NT2/D1 (cell line): ENCODE results near the gene MTMR11.
"Not testable (repeated sequence)": the region's sequence is repeated elsewhere in the genome, so short reads cannot be mapped to it uniquely, and the experiment has no call there.

Experiments used
- DNase-seq: peaks from one replicate; pipeline ENCODE4 v3.0.0-alpha.2; 2011; ENCODE audit warnings: low read depth, low spot score
- H3K27me3 ChIP-seq: 2 replicates; pipeline ENCODE4 v1.6.0; 2011; ENCODE audit warnings: mild to moderate bottlenecking; ENCODE audit not compliant: insufficient read length, insufficient read depth
- H3K36me3 ChIP-seq: 2 replicates; pipeline ENCODE4 v1.6.1; 2011; ENCODE audit warnings: mild to moderate bottlenecking, low read length, mixed read lengths; ENCODE audit not compliant: insufficient read depth, insufficient read length
- H3K4me1 ChIP-seq: 2 replicates; pipeline ENCODE4 v1.5.1; 2011; ENCODE audit not compliant: insufficient read depth, insufficient read length
- H3K4me3 ChIP-seq: 2 replicates; pipeline ENCODE4 v1.5.1; 2011; ENCODE audit warnings: low read depth; ENCODE audit not compliant: insufficient read length
- H3K9ac ChIP-seq: 2 replicates; pipeline ENCODE4 v1.6.0; 2011; ENCODE audit warnings: low read depth; ENCODE audit not compliant: insufficient read length
- H3K9me3 ChIP-seq: 2 replicates; pipeline ENCODE4 v1.5.1; 2011; ENCODE audit warnings: mild to moderate bottlenecking, low read length; ENCODE audit not compliant: insufficient read depth
- SUZ12 ChIP-seq: IDR thresholded peaks from 2 replicates; pipeline ENCODE4 v1.6.1; 2011; ENCODE audit not compliant: insufficient read length, insufficient read depth; ENCODE audit errors: extremely low read depth
- YY1 ChIP-seq: IDR thresholded peaks from 2 replicates; pipeline ENCODE4 v1.6.1; 2011; ENCODE audit not compliant: insufficient read length, insufficient read depth
- ZNF274 ChIP-seq: IDR thresholded peaks from 2 replicates; pipeline ENCODE4 v1.6.1; 2011; ENCODE audit warnings: mild to moderate bottlenecking, low read depth, low read length

The MTMR11 gene

DNA sequence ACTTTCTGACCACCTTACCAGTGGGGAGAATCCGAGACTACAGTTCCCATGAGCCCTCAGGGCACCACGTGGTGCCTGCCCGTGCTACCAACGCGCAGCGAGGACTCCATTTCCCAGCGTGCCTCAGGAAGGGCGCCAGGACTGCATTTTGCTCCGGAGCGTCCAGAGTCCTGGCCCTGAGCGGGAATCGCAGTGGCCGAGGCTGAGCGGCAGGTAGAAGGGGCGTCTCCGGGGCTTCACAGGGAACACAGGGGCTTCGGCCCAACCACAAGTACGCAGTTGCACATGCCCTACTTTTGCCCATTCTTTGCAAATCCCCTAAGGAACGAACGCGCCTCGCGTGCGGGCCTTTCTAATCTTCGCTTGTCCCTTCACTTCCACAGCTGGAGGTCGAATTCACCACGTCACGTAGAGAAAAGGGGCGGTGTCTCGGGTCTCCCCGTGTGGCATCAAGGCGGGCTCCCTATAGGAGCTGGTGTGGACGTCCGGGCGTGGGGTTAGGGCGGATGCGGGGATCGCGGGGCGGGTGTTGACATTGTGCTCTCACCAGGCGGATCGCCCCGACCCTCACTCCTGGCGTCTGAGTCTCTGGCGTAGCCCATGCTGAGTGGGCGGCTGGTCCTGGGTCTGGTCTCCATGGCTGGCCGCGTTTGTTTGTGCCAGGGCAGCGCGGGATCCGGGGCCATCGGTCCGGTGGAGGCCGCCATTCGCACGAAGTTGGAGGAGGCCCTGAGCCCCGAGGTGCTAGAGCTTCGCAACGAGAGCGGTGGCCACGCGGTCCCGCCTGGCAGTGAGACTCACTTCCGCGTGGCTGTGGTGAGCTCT, 37.0 kb downstream of the MTMR11 start, which contains the start of gene BOLA1:
TSS of gene BOLA1 (plus strand) at position 109 of the 825 bp plus-strand sequence. CDS start at position 601, 492 bp downstream.
- no peak within 1 kb of the TSS for H3K9ac ChIP-seq
- TF ChIP-seq YY1, result no peak
- no peak for TF ChIP-seq SUZ12
- no peak for TF ChIP-seq ZNF274
- peak; percentile 66 for DNase-seq

DNA sequence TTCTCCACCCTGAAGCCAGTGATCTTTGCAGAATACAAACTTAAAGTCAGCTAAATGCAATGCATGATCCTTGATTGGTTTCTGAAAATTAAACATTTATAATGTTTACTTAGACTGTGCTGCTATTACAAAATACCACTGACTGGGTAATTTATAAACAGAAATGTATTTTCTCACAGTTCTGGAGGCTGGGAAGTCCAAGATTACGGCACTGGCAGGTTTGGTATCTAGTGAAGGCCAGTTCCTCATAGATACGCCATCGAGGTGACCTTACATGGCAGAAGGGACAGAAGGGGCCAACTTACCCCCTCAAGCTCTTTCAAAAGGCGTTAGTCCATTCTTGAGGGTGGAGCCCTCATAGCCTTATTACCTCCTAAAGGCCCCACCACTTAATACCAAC, 40.1 kb downstream of the MTMR11 start:
- Histone ChIP-seq H3K27me3 (no peaks in the 10 kb centered on the region), H3K36me3 (no peaks in the 10 kb centered on the region), H3K9ac (no peak overlapping the region), H3K9me3 (peaks cover 12% of the 10 kb centered on the region; the same call in 1 of the 2 replicates), H3K4me3 (no peak overlapping the region), H3K4me1 (no peaks in the 10 kb centered on the region)
- TF ChIP-seq ZNF274 (no peak), SUZ12 (no peak), YY1 (no peak)
- no peak for DNase-seq

More for the DNA sequence above, 37.0 kb downstream of the MTMR11 start, which contains the start of gene BOLA1:
- Histone ChIP-seq H3K4me1 (no peaks in the 10 kb centered on the region), H3K9me3 (peaks cover 12% of the 10 kb centered on the region; the same call in 1 of the 2 replicates), H3K27me3 (no peaks in the 10 kb centered on the region), H3K36me3 (peaks cover 2% of the 10 kb centered on the region), H3K4me3 (peak within 1 kb of the TSS; percentile 3)

DNA sequence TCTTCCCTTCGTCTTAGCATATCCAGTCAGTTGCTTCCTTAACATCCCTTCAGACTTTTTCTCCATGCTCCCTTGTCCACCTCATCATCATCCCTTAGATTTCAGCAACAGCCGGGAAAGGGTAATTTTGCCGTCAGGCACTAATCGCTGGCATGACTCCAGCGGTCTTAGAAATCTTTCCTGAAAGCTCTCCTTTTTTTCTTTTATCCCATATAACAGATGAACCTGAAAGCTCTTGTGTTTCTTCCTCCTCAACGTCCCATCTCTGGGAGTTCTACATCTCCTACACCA, 47.7 kb downstream of the MTMR11 start:
- Histone ChIP-seq H3K36me3 (no peaks in the 10 kb centered on the region), H3K27me3 (no peaks in the 10 kb centered on the region), H3K4me1 (no peaks in the 10 kb centered on the region), H3K9ac (peak overlapping the region; percentile 80), H3K9me3 (no peaks in the 10 kb centered on the region), H3K4me3 (peak overlapping the region; percentile 64)
- no peak for DNase-seq
- no peak for TF ChIP-seq ZNF274

DNA sequence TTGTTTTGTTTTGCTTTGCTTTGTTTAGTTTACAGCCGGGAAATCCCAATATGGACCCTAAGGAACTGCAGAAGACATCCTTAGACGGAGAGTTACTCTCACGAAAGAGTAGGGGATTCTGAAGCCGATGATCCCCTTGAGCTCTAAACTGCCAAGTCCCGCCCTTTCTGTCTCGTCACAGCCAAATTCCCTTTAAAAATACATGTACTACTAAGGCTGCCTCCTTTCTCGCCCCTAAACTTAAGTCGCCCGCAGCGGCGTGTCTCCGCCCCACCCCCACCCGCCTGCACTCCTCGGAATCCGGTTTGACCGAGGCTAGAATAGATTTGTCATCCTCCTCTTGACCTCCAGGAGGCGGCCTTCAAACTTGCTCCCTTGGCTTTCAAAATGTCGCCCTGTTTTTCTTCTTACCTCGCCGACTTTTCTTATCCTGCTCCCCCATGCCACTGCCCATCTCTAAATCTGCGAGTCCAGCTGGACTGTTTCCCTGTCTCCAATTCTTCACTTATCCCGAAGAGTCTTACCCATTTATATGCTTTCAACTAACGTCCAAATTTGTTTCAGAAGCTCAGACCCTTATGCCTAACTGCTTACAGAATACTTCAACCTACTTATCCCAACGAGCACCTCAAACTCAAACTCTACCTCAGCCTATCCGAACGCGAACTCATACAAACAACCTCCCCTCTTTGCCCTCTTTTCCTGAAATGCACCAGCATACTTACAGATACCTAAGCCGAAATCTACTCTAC, 48.3 kb downstream of the MTMR11 start:
- H3K36me3 ChIP-seq, result no peaks in the 10 kb centered on the region
- no peaks in the 10 kb centered on the region for H3K9me3 ChIP-seq
- TF ChIP-seq YY1 (peak; percentile 64), SUZ12 (no peak)
- peak overlapping the region; percentile 64 for H3K4me3 ChIP-seq
- no peaks in the 10 kb centered on the region for H3K27me3 ChIP-seq
- DNase-seq, result peak; percentile 95
- peak overlapping the region; percentile 80 for H3K9ac ChIP-seq
- H3K4me1 ChIP-seq, result no peaks in the 10 kb centered on the region

DNA sequence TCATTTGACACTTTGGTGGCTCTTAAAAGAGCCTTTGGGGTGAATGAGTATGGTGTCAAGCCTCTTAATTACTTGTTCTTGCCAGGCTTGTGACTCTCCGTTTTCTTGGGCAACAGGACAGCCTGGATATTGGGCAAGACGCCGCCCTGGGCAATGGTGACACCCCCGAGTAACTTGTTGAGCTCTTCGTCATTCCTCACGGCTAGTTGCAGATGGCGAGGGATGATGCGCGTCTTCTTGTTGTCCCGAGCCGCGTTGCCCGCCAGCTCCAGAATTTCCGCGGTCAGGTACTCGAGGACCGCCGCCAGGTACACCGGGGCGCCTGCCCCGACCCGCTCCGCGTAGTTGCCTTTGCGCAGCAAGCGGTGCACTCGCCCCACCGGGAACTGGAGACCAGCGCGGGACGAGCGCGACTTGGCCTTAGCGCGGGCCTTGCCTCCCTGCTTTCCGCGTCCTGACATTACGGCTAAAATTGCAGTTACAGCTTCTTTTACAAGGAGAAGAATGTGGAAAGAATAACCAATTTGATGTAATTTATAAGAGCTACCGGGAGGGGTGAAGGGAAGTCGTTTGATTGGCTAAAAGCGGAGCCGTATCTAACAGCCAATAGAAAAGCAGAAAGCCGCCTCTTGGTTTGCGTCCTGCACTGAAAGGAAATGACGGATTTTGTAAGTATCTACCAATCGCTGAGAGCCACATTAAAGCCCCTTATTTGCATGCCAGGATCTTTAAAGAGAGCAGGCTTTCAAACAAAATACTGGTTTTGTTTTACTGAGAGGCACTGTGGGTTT, 49.0 kb downstream of the MTMR11 start:
- no peaks in the 10 kb centered on the region for H3K4me1 ChIP-seq
- no peaks in the 10 kb centered on the region for H3K27me3 ChIP-seq
- TF ChIP-seq SUZ12, result no peak
- H3K9me3 ChIP-seq, result no peaks in the 10 kb centered on the region
- DNase-seq, result peak; percentile 97
- peak overlapping the region; percentile 64 for H3K4me3 ChIP-seq
- H3K9ac ChIP-seq, result peak overlapping the region; percentile 97
- H3K36me3 ChIP-seq, result no peaks in the 10 kb centered on the region

DNA sequence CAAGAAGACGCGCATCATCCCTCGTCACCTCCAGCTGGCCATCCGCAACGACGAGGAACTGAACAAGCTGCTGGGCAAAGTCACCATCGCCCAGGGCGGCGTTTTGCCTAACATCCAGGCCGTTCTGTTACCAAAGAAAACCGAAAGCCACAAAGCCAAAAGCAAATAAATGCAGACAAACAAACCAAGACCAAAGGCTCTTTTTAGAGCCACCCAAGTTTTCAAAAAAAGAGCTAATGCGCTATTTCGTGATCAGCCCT, 49.6 kb downstream of the MTMR11 start:
- not testable (repeated sequence) for H3K9me3 ChIP-seq, H3K4me1 ChIP-seq, DNase-seq, H3K27me3 ChIP-seq, H3K36me3 ChIP-seq
- Histone ChIP-seq H3K4me3 (peak overlapping the region; percentile 64), H3K9ac (peak overlapping the region; percentile 97)

DNA sequence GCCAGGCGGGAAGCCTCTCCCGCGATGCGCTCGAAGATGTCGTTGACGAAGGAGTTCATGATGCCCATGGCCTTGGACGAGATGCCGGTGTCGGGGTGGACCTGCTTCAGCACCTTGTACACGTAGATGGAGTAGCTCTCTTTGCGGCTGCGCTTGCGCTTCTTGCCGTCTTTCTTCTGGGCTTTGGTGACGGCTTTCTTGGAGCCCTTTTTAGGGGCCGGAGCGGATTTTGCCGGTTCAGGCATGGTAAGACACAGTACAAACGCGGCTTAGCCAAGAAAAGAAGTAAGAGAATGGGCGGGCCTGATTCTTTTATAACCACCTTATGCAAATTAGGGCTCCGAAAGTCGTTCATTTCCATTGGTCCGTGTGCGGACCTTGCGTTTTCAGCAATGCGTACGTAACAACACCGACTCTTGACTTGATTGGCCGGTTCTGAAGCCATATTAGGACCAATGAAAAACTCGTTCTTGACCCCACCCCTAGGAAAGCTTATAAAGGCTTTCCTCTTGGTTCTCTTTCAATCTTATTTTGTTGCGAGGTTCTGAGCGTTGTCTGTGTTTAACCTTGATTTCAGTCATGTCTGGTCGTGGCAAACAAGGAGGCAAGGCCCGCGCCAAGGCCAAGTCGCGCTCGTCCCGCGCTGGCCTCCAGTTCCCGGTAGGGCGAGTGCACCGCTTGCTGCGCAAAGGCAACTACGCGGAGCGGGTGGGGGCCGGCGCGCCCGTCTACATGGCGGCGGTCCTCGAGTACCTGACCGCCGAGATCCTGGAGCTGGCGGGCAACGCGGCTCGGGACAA, 50.1 kb downstream of the MTMR11 start:
- Histone ChIP-seq H3K36me3 (no peaks in the 10 kb centered on the region), H3K9me3 (no peaks in the 10 kb centered on the region), H3K27me3 (no peaks in the 10 kb centered on the region), H3K4me3 (peak overlapping the region; percentile 64), H3K9ac (peak overlapping the region; percentile 97), H3K4me1 (no peaks in the 10 kb centered on the region)
- TF ChIP-seq YY1, result no peak
- no peak for TF ChIP-seq ZNF274
- DNase-seq, result peak; percentile 99

DNA sequence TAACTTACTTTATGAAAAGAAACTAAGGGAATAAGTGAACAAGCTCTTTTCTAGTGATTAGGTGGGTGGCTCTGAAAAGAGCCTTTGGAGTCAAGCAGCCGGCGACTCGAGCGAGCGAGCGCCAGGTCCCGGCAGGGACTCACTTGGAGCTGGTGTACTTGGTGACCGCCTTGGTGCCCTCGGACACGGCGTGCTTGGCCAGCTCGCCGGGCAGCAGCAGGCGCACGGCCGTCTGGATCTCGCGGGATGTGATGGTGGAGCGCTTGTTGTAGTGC, 50.6 kb downstream of the MTMR11 start:
- H3K36me3 ChIP-seq, H3K4me1 ChIP-seq, DNase-seq, H3K9me3 ChIP-seq, H3K27me3 ChIP-seq: not testable (repeated sequence)
- H3K4me3 ChIP-seq, result peak overlapping the region; percentile 64
- H3K9ac ChIP-seq, result peak overlapping the region; percentile 90
